Stimulated activated CD4-positive, alpha-beta T cell treated with anti-CD3 and anti-CD28 coated beads, Interleukin-4, amount 100 ng/mL, for 1 hour (primary cell): ENCODE data around the gene CD96.

Source experiments
- DNase-seq: peaks from one replicate; pipeline ENCODE4 v3.0.0-alpha.2; 2020

The CD96 gene

DNA sequence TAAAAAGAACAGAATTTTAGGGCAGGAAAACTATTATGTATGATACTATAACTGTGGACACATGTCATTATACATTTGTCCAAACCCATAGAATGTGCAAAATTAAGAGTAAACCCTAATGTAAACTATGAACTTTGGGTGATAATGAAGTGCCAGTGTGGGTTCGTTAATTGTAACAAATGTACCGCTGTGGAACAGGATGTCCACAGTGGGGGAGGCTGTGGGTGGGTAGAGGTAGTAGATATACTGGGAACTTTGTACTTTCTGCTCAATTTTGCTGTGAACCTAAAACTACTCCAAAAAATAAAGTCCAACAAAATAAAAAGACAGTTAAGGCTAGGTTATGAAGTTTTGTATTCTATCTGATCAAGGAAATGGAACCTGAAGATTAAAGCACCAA lies 24.8 kb downstream of the CD96 start:
- DNase-seq: no peak

- DNase-seq: no peak
Observed at GRCh38 chr3:111568355-111568754, 26.4 kb downstream of the CD96 start.

DNA sequence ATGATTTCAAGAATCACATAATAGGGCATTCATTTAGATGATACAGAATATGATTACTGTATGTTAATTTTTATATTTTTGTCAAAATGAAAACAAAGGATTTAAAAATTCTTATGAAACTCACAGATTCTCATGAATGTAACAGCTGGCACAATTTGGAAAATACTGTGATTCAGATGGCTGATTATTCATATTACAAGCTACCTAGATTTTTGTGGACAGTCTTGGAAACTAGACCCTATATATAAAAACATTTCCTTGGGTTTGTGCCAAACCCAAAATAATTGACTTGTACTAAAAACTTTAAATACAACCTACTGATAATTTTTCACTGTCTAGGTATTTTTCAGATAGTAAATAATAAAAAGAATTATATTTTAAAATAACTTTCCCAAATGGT lies 26.9 kb downstream of the CD96 start:
- no peak for DNase-seq

- DNase-seq: no peak
Observed at GRCh38 chr3:111570404-111571030, 28.5 kb downstream of the CD96 start.

DNA sequence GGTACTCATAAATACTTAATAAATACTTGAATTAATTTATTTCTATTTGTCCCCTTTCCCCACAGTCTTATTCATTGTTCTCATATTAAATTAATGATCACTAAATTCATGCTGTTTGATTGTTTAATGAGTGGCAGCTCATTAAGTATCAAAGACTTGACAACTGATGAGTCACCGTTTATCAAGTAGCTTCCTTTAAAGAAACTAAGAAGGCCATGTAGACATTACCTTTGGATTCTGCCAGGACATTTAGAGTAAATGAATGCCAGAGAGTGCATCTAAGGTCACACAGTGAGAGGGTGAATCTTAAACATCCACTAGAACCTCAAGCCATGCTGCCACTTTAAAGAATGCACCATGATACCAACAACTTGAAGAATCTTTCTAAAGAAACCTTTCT lies 29.3 kb downstream of the CD96 start:
- no peak for DNase-seq

DNA sequence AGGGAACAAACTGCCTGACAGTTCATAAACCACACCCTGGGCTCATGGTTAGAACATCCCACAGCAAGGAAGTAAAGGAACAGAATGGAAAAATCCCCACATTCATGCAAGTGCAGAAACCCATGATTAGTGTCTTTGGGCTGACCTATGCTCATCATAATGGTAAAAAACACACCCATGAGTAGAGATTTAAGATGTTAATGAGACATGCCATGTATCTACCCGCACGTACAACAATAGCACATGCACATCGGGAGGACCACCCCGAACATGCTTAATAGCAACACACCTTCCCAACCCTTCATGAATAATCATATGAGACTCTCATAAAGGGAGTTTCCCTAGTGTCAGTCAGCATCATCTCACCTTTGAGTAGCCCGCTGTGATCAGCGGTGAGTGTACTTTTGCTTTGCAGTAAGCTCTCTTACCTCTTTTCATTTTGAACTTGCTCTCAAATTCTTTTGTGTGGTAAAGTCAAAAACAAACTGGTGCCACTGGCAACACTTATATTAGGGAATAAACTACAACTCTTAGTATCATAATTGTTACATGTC lies 30.0 kb downstream of the CD96 start:
- DNase-seq: peak; percentile 44

- no peak for DNase-seq
Observed at GRCh38 chr3:111577113-111577512, 35.1 kb downstream of the CD96 start.

DNA sequence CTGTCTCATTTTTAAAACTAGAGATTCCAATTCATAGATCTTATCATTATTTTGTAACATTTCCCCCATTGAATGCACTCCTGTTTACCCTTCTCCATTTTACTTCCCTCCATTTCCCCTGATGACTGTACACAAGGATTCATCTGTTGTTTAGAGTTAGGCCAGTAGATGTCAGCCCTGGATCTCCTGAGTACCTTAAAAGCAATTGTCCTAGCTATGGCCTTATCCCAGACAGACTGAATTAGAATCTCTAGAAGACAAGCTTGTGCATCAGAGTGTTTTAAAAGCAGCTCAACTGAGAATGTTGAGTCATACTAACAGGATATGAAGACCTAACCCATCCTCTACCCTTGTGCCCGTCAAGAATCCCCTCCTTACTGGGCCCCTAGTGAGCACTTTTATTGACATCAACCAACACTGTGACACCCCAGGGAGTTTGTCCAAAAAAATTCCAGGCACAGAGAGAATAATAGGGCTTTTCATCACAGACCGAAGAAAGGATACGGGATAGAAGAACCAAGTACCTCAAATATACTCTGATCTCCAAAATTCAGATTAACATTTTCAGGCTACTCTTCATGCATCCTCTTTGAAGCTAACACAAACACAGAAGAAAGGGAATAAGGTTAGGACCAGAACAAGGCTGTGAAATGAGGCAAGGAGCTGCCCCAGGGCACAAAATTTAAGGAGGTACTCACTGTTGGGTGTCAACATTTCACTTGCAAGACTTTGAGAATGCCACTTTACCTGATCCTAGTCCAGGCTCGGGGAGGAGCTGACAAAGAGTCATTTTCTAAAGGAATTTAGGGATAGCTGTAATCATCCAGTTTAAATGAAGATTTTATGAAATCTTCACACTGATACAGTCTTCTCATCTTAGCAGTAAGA lies 36.0 kb downstream of the CD96 start:
- DNase-seq: no peak

DNA sequence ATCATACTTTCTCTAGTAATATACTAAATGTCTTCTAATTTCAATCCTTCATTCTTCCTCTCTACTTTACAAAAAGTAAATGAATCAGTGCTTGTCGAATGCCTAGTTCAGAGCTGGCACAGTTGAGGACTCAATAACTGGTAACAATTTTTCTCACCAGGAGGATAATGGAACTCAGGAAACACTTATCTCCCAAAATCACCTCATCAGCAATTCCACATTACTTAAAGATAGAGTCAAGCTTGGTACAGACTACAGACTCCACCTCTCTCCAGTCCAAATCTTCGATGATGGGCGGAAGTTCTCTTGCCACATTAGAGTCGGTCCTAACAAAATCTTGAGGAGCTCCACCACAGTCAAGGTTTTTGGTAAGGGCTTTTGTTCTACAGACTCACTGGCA lies 36.9 kb downstream of the CD96 start:
- no peak for DNase-seq

GRCh38 chr3:111579495-111579894 lies 37.5 kb downstream of the CD96 start:
- DNase-seq: no peak

DNA sequence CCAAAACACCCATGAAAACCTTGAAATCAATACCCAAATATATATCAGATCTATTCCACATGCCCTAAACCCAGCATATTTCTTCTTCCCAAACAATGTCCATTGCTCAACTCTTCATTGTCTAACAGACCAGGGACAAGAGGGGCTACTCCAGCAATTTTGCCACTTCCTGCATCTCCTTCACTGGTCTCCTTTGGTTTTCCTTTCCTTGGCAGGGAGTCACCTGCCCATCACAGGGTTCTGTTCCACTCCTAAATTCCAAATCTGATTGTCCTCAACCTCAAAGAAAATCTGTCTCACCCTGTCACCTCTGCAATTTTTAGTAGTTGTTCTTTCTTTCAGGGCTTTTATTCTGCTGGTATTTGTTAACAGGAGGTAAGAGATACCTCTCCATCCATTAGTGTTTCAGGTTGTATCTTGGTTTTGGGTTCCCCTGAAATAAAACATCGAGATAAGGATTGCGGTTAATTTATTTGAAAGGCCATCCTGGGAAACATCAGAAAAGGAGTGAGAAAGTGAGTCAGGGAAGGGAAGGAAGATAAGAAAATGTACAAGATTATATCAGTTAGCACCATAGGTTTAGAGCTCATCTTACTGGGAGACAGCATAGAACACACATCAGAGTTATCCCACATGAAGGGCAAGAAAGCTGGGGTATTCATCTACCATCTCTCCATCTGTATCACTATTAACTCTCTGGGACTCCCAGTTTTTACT lies 39.6 kb downstream of the CD96 start:
- no peak for DNase-seq

DNA sequence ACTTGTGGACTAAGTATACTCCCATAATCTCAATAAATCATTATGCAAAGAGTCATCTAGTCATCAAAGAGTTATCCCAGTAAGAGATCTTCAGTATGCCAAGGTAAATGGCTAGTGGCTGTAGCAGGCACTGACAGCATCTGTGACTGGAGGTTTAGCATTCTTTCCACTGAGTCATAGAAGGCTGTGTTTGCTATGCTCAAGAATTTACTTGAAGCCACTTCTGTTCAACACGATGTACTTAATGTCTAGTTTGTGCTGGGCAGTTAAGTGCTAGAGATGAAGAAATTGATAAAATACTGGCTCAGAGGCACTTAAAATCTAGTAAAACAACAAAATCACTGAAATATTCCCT lies 40.1 kb downstream of the CD96 start:
- DNase-seq: no peak

DNA sequence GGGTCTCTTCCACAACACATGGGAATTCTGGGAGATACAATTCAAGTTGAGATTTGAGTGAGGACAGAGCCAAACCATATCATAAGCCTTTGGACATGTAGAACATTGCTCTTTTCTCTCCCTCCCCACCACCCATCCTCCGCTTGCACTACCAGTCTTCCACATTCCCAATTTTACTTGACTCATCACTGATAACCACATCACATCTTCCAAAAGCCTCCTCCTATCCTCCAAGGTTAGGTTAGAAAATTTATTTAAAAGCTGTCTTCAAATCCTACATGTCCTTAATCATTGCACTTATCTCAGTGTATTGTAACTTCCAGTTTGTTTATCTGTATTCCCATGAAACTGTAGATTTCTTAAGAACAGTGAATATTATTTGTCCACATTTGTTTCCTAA lies 42.7 kb downstream of the CD96 start:
- no peak for DNase-seq

- no peak for DNase-seq
Observed at GRCh38 chr3:111585217-111585616, 43.2 kb downstream of the CD96 start.

- no peak for DNase-seq
Observed at GRCh38 chr3:111588527-111588926, 46.5 kb downstream of the CD96 start.

DNA sequence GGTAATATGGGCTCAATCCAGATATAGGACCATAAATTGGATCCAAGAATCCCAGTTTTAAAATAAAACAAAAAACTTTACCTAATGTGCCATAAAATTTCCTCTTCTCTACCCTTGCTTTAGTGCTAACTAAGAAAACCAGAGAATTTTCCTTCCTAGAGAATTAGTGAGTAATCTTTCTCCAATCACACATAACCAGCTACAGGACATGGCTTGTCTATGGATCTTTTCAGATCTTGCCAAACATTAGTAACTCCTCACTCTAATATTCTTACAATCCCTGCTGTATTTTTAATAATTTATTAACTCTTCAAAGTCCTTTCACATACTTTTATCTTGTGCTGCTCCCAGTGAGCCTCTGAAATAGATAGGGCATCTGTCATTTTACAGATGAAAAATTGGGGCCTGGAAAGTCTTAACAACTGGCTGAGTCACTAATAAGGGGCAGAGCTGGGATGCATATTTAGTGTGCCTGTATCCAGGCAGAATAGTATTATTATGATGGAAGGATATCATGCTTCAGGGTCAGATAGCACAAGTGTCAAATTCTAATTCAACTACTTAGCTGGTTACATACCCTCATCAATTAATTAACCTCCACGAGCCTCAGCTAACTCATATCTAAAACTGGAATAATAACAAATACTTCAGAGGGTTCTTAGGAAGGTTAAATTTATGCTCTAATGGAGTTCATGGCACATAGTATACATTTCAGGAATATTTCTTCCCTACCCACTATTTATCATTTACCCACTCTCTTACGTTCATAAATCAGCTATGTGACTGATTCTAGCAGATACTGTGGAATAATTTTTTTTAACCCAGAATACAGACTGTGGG lies 47.5 kb downstream of the CD96 start:
- DNase-seq: no peak

- no peak for DNase-seq
Observed at GRCh38 chr3:111590143-111590491, 48.1 kb downstream of the CD96 start.

- DNase-seq: no peak
Observed at GRCh38 chr3:111591555-111591954, 49.6 kb downstream of the CD96 start.

- DNase-seq: no peak
Observed at GRCh38 chr3:111592143-111592542, 50.1 kb downstream of the CD96 start.

- no peak for DNase-seq
Observed at GRCh38 chr3:111592936-111593335, 50.9 kb downstream of the CD96 start.

GRCh38 chr3:111593666-111594065 lies 51.7 kb downstream of the CD96 start:
- no peak for DNase-seq

DNA sequence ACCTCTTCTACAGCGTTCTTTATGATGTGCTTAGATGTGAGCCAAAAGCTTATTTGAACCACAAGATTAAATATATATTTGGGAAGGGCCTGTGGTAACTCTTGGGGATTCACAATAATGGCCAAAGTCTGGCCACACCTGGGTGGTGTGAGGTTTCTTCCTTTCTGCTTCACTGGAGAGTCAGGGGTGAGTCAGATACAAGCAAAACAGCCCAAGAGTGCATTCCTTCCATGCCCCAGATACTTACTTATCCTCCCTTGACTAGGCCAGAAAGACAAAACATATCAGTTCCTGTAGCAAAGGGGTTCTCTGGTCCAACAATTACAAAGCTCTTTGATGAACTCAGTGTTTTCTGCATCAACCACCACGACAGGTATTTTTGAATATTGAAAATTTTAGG lies 52.2 kb downstream of the CD96 start:
- no peak for DNase-seq

GRCh38 chr3:111594781-111595180 lies 52.8 kb downstream of the CD96 start:
- DNase-seq: no peak
